ENCODE measurements around the gene ATG2A.

- TF ChIP-seq CTCF (IDR thresholded peaks at IDR 0.05) (no peak), POLR2A (IDR thresholded peaks at IDR 0.05) (no peak), EP300 (IDR thresholded peaks at IDR 0.05) (no peak)
Observed at GRCh38 chr11:64877390-64878222, 39.4 kb downstream of the ATG2A start.
